Tibial artery (tissue), 4 donors: ENCODE data around the gene LDLRAD2.
"Not testable (repeated sequence)": the region's sequence is repeated elsewhere in the genome, so short reads cannot be mapped to it uniquely, and the experiment has no call there.

Source experiments
- DNase-seq, 2 donors: peaks; one replicate each; pipeline ENCODE4 v3.0.0-alpha.2; 2019
- H3K27ac ChIP-seq, 2 donors: fragments of 200-600 bp; sonication (generic) in 1 of 2; 1 replicate in 1 of 2; 2 replicates in 1 of 2; pipeline ENCODE4 v1.5.1; 2018 to 2019; ENCODE audit warnings: mild to moderate bottlenecking in 1 of 2
- H3K27me3 ChIP-seq, 2 donors: fragments of 200-600 bp; sonication (generic) in 1 of 2; one replicate each; pipeline versions ENCODE4 v1.5.1 to v1.6.0; 2016 to 2019
- H3K36me3 ChIP-seq, 3 donors: fragments of 200-600 bp; sonication (generic) in 2 of 3; one replicate each; pipeline ENCODE4 v1.5.1; 2016 to 2019; ENCODE audit warnings: mild to moderate bottlenecking in 2 of 3
- H3K4me1 ChIP-seq, 4 donors: fragments of 200-600 bp; sonication (generic) in 2 of 4; 1 replicate in 3 of 4; 2 replicates in 1 of 4; pipeline ENCODE4 v1.5.1; 2016 to 2019
- H3K4me3 ChIP-seq, 2 donors: fragments of 200-600 bp; sonication (generic) in 1 of 2; 1 replicate in 1 of 2; 2 replicates in 1 of 2; pipeline ENCODE4 v1.5.1; 2018 to 2019; ENCODE audit warnings: mild to moderate bottlenecking in 2 of 2
- H3K9me3 ChIP-seq, 3 donors: fragments of 200-600 bp; sonication (generic) in 1 of 3; one replicate each; pipeline ENCODE4 v1.5.1; 2016 to 2019
- intact Hi-C: fragments of 100-400 bp; cut with DNase I; formaldehyde crosslinking; loops from one replicate; pipeline ENCODE4 v1.15.0; 2023; ENCODE audit warnings: low total_unique reads
- TF ChIP-seq, protein P1 (sequence below), 2 experiments: fragments of 200-600 bp in 1 of 2; fragments of 450-650 bp in 1 of 2; IDR thresholded peaks; one replicate each; pipeline ENCODE4 v1.5.1; 2017 to 2019; ENCODE audit warnings: antibody characterized with exemption in 2 of 2, mild to moderate bottlenecking in 1 of 2, moderate library complexity in 1 of 2

LDLRAD2 gene

DNA sequence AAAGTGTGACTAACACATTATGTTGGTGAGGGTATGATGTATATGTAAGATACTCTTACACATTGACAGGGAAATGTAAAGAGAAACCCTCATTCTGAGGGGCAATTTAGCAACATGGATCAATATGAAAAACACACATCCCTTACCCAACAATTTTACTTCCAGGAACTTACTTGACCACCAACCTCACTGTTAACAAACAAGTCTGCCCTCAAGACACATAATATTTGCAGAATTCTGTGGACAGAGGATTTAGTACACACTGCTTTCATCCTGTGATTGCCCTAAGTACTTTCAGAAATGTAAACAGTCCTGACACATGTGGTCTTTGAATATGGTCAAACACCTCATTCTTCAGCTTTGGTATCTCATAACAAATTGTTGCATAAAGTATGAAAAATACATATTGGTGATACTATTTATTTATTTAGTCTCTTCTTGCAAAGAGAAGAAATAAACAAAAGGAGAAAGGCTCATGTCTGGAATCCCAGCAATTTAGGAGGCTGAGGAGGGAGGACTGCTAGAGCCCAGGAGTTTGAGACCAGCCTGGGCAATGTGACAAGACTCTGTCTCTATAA is 36.0 kb upstream of the LDLRAD2 start:
- intact Hi-C loops: no loop called here
- Histone ChIP-seq H3K4me1 (peaks cover 0 to 24% (median 7%) of the 10 kb centered on the region in 4 donors), H3K9me3 (no peaks in the 10 kb centered on the region), H3K27ac (no peak overlapping the region), H3K36me3 (no peaks in the 10 kb centered on the region), H3K4me3 (no peak overlapping the region), H3K27me3 (no peaks in the 10 kb centered on the region)
- TF ChIP-seq, protein P1, sequence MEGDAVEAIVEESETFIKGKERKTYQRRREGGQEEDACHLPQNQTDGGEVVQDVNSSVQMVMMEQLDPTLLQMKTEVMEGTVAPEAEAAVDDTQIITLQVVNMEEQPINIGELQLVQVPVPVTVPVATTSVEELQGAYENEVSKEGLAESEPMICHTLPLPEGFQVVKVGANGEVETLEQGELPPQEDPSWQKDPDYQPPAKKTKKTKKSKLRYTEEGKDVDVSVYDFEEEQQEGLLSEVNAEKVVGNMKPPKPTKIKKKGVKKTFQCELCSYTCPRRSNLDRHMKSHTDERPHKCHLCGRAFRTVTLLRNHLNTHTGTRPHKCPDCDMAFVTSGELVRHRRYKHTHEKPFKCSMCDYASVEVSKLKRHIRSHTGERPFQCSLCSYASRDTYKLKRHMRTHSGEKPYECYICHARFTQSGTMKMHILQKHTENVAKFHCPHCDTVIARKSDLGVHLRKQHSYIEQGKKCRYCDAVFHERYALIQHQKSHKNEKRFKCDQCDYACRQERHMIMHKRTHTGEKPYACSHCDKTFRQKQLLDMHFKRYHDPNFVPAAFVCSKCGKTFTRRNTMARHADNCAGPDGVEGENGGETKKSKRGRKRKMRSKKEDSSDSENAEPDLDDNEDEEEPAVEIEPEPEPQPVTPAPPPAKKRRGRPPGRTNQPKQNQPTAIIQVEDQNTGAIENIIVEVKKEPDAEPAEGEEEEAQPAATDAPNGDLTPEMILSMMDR (IDR thresholded peaks at IDR 0.05): no peak
- DNase-seq: no peak

DNA sequence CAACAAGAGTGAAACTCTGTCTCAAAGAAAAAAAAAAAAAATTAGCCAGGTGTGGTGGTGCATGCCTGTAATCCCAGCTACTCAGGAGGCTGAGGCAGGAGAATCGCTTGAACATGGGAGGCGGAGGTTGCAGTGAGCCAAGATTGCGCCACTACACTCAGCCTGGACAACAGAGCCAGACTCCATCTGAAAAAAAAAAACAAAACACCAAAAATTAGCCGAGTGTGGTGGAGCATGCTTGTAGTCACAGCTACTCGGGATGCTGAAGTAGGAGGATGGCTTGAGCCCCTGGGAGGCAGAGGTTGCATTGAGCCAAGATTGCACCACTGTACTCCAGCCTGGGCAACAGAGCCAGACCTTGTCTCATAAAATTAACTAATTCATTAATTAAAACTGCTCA is 35.1 kb upstream of the LDLRAD2 start:
- H3K36me3 ChIP-seq: not testable (repeated sequence)
- H3K4me1 ChIP-seq: peaks cover 0 to 27% (median 14%) of the 10 kb centered on the region in 4 donors

GRCh38 chr1:21778405-21778727 is 33.7 kb upstream of the LDLRAD2 start:
- Histone ChIP-seq H3K9me3 (no peaks in the 10 kb centered on the region), H3K27me3 (no peaks in the 10 kb centered on the region), H3K4me1 (peaks cover 0 to 25% (median 15%) of the 10 kb centered on the region in 4 donors), H3K4me3 (no peak overlapping the region), H3K27ac (no peak overlapping the region), H3K36me3 (no peaks in the 10 kb centered on the region)
- no peak for DNase-seq
- TF ChIP-seq, protein P1 (IDR thresholded peaks at IDR 0.05): no peak
- intact Hi-C loops: no loop called here

More for the DNA sequence above, 35.1 kb upstream of the LDLRAD2 start:
- H3K27me3 ChIP-seq, H3K9me3 ChIP-seq, H3K27ac ChIP-seq, H3K4me3 ChIP-seq, intact Hi-C loops: not testable (repeated sequence)
- DNase-seq: peak in 1 of 2 donors; percentile 16

DNA sequence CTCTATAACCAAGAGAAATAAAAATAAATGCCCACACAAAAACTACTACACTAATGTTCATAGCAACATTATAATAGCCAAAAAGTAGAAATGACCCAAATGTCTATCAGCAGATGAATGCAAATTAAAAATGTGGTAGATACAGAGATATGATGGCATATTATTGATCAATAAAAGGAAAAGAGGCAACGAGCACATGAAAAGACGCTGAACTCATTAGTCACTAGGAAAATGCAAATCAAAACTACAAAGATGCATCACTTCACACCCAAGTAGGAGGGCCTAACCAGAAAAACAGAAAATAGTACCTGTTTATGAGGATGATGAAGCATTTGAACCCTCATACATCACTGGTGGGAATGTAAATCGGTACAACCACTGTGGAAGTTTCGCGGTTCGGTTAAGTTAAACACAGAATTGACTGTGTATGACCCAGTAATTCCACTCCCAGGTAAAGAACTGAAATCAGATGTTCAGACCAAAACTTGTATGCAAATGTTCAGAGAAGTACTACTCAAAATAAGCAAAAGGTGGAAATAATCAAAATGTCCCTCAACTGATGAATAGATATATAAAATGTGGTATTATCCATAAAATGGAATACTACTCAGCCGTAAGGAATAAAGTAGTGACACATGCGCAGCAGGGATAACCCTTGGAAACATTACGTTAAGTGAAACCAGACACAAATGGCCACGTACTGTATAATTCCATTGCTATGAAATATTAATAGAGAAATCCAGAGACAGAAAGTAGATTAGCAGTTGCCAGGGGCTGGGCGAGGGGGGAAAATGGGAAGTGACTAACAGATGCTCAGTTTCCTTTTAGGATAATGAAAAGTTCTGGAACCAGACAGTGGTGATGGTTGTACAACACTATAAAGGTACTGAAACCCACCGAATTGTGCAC is 32.2 kb upstream of the LDLRAD2 start:
- TF ChIP-seq, protein P1 (IDR thresholded peaks at IDR 0.05): no peak
- intact Hi-C loops: loop anchor here (10.0 kb wide), 1 partner anchor 185 kb away; no protein-coding TSS in a partner anchor

GRCh38 chr1:21781815-21782348 is 30.2 kb upstream of the LDLRAD2 start:
- H3K9me3 ChIP-seq: no peaks in the 10 kb centered on the region
- peaks cover 0 to 32% (median 16%) of the 10 kb centered on the region in 4 donors for H3K4me1 ChIP-seq
- H3K4me3 ChIP-seq: peak overlapping the region; percentile 79 to 92
- H3K36me3 ChIP-seq: no peaks in the 10 kb centered on the region
- intact Hi-C loops: loop anchor here (10.0 kb wide), 1 partner anchor 183 kb away; no protein-coding TSS in a partner anchor
- peak overlapping the region; percentile 89 to 98 for H3K27ac ChIP-seq
- TF ChIP-seq, protein P1 (IDR thresholded peaks at IDR 0.05): no peak
- no peaks in the 10 kb centered on the region for H3K27me3 ChIP-seq
- no peak for DNase-seq

More for the DNA sequence above, 32.2 kb upstream of the LDLRAD2 start:
- H3K27ac ChIP-seq: no peak overlapping the region
- H3K36me3 ChIP-seq: no peaks in the 10 kb centered on the region
- H3K4me3 ChIP-seq: no peak overlapping the region
- no peak for DNase-seq
- H3K9me3 ChIP-seq: no peaks in the 10 kb centered on the region
- H3K4me1 ChIP-seq: peaks cover 0 to 32% (median 19%) of the 10 kb centered on the region in 4 donors
- no peaks in the 10 kb centered on the region for H3K27me3 ChIP-seq
